Fibroblast of skin of scalp (primary cell): Measurements from ENCODE around the gene MAP3K2.
A peak's percentile ranks its signal among the peaks of the same experiment; 100 is the strongest.

Experiments used
- DNase-seq: peaks from one replicate; pipeline ENCODE4 v3.0.0-alpha.2; 2013

MAP3K2 gene

DNA sequence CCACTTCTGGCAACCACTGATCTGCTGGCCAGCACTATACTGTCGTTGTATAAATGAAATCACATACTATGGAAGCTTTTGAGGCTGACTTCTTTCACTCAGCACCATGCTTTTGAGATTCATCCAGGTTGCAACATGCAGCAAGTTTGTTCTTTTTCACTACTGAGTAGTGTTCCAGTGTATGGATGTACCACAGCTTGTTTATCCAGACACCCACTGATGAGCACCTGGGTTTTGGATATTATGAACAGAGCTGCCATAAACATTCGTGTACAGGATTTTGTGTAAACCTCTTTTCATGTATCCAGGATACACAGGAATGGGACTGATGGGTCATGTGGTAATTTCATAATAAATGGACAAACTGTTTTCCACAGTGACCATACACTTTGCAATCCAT, 104.5 kb downstream of the MAP3K2 start:
- no peak for DNase-seq

DNA sequence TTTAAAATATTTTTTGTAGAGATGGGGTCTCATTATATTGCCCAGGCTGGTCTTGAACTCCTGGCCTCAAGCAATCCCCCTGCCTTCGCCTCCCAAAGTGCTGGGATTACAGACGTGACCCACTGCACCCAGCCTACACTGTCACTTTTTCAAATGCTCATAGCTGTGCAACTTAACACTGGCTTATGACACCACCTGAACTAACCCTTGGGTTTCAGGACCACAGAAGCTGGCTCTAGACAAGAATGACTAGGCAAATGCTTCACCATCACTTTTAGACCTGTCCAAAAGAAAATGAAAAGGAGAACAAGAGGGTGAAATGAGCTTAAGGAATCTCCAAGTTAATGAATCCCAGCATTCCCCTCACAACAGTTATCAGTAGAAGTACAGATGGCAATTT, 107.1 kb downstream of the MAP3K2 start:
- DNase-seq, result no peak

DNA sequence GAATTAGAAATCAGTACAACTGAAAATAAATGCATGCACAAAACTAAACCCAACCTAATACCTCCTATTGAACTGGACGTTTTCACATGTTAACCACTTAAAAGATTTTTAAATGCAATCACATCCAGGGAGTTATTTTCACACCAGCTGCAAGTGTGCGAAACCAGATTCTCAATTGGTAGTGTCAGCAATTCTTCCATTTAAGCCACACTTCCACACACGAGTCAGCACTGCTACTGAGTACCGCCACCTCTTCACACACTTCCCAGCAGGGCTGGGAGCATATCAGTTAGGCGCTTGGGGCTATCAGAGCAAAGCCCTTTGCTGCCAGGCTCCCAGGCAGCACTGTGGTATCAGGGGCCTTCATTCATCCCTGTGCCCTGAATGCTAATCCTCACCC, 108.0 kb downstream of the MAP3K2 start:
- DNase-seq, result no peak

DNA sequence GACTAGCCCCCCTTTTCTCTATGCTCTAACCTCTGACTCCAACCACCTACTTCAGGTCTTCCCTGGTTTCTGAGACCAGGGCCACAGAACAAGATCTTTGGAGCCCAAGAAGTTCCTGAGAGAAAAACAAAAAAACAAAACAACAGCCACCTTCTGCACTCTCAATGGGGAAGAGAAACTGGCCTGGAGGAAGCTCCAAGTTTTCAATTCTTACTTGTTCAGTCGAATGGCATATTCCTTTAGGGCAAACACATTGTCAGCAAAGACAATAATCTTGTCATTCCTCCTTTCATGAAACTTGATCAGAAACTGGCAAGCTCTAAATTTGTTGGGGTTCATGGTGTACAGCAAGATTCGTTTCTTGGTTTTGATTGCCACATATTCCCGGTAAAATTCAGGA, 108.8 kb downstream of the MAP3K2 start:
- DNase-seq, result no peak

DNA sequence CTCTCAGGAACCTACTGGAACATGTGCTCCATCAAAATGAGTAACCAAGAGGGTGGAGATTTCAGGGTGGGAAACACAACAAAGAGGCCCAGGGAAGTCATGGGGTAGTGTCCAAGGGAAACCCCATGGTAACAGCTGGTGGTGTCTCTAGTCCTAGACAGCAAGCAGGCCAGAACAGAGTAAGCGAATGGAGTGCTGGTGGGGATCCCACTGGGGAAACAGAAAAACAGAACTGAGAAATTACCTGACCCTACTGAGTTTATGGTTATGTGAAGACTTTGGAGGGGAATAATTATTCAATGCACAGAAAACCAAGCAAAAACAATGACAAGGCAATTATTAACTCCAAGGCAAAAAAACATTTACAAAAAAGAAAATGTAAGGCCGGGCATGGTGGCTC, 110.7 kb downstream of the MAP3K2 start:
- no peak for DNase-seq

DNA sequence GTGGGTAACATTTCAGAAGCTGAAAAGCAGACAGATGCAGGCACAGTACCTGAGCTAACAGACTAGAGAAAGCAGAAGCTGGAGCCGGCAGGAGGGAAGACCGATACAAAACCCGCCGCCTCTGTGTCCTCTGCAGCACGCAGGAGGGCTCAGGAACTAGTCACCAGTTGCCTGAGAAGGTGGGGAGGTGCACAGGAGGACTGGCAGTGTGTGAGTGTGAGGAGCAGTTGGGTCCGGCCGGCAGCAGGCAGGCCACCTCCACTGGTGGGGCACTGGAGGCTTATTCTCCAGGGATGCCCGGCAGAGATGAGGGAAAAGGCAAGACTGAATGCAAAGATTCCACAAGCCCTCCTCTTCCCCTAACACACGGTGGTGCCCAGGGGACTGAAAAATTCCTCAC, 112.0 kb downstream of the MAP3K2 start:
- no peak for DNase-seq

DNA sequence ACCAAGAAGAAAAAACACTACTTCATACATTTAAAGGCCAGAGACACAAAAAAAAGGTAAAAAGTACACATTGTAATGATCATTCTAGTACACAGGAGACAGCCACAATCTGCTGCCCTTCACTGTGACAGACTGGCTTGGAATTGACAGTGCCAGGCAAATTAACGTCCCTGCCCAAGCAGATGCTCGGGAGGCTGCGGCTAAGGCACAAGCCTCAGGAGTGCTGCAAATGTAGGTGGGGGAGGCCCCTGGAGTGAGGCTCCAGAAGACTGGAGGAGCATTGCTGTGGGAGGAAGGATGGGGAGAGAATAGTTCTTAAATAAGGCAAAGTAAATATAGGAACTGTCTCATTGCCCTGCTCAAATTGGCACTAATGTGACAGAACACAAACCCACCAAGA, 112.4 kb downstream of the MAP3K2 start:
- no peak for DNase-seq

DNA sequence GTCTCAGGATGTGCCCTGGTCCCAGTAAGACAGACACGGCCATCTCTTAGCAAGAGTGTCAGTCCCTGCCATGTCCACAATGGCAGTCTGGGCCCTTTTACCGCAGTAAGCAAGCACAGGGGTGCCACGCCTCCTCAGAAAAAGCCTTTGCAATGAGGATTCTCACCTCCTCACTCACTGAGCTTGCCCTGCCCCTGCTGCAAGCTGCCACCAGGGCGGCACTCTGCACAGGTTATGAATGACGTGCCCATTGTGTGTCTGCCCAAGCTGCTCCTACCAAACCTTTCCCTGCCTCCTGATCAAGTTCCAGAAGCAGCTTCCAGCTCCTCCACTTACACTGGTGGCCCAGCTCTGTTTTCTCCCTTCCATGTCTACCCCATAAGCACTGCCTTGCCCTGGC, 117.1 kb downstream of the MAP3K2 start:
- no peak for DNase-seq

DNA sequence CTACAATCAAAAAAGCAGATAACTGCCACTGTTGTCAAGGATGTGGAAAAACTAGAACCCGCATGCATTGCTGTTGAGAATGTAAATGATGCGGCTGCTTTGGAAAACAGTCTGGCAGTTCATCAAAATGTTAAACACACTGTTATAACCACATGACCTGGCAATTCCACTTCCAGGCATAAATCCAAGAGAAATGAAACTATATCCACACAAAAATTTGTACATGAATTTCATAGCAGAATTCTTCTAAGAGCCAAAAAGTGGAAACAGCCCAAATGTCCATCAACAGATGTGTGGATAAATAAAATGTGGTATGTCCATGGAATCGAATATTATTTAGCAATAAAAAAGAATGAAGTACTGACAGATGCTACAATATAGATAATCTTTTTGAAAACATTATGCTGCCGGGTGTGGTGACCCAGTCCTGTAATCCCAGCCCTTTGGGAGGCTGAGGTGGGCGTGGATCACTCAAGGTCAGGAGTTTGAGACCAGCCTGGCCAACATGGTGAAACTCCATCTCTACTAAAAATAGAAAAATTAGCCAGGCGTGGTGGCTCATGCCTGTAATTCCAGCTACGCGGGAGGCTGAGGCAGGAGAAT, 125.9 kb downstream of the MAP3K2 start:
- DNase-seq, result peak; percentile 72

DNA sequence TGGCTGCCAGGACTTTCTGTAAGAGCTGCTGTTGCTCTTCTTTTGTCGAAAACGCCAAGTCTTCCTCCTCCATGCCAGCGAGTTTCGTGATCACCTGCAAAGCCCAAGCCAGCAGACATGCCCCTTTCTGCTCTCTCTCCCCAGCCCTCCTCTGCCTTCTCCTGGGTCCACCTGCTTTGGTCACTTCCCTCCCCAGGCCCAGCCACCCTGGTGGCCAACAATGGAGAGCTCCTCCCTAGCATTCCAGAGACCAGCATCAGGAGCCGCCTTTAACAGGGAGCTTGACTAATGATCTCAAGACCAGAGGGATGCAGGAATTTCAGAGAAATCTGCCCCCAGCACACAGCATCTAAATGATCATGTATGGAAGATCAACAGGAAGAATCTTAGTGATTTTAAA, 128.4 kb downstream of the MAP3K2 start:
- no peak for DNase-seq

DNA sequence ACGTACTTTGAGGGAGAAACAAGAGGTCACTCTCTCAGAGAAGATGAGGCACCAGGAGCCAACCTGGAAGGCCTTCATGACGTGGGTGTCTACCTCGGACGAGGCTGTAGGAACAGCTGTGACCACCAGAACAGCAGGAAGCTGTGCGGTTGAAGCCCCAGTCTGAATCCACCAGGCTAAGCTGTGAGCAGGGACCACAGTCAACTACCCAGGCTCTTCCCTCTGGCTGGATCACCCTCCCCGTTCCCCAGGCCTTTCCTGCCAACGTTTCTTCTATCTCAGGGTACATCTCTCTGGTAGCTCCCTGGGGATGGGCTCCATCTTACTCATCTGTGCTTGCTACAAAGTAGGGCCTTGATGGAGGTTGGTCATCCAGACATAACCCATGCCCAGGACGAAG, 130.9 kb downstream of the MAP3K2 start:
- no peak for DNase-seq

DNA sequence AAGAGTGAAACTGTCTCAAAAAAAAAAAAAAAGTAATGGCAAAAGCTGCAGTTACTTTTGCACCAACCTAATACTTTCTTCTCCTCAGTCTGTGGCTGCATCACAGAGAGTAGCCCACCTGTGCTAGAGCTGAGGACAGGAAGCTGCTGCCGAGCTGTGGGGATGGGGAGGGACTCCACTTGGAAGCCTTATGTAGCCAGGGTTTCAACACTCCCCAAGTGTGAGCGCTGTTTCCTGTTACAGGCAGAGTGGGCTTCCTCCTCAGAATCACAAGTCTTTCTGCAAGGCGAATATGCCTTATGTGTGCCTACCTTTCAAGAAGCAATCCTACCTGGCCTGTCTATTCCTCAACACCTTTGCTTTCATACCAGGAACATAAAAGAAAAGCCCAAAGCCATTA, 131.4 kb downstream of the MAP3K2 start:
- no peak for DNase-seq

DNA sequence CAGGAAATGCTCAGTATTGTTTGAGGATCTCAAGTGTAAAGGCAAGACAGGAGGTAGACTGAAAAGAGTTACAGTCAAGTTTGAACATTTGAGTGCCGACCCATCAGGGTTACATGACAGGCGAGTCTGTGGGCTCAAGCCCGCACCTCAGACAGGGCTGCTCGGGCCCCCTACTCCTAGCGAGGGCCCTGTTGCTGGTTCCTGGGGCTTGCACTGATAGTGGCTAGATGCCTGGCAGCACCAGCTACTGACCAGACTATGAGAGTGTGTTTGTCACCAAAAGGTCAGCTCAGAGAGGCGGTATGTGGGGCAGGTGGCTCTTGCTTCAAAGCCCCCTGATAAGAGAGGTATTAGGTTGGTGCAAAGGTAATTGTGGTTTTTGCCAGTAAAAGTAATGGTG, 132.1 kb downstream of the MAP3K2 start:
- DNase-seq, result no peak

DNA sequence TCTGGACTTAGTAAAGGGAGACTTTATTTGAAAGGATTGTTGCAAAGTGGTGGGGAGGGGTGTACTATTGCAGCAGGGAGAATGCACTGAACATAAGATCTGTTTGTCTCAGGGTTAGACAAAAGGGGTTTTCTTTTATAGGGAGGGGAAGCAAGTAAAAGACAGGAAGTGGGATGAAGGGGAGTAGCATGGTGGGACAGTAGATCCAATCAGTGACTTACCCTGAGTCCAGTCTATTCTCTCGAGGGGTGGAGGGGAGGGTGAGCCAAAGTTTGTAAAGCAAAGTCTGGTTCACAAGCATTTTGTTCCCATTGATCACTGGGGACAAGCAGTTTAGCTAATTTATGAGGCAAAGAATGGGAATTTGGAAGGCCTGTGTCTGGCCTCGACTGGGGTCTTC, 132.6 kb downstream of the MAP3K2 start:
- peak; percentile 1 for DNase-seq

DNA sequence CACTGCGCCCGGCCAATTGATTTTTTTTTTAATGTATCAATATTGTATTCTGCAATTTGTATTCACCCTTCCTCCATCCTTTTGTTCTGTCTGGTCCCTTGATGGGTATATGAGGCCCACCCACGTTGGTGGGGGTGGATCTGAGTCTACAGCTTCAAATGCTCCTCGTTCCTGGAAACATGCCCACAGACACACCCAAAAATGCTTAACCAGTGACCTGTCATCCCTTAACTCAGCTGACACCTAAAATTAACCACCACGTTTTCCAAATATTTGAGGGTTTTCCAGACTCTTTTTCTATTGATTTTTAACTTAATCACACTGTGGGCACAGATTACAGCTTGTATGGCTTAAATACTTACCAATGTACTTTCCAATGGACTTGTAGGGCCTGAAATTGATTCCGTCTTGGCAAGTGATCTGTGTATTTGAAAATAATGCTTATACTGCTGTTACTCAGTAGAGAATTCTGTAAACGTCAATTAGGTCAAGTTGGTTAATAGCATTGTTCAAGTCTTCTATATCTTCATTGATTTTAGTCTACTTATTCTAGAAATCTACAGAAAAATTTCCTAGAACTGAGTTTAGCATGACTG, 133.3 kb downstream of the MAP3K2 start:
- peak; percentile 80 for DNase-seq
